SU-DHL-6 (cell line): ENCODE data around the gene METTL17.

Source experiments
- CTCF ChIP-seq: fragments of 200-600 bp; sonication (generic); IDR thresholded peaks from one replicate; pipeline ENCODE4 v1.5.1; 2017; ENCODE audit warnings: antibody characterized with exemption, mild to moderate bottlenecking, low read length, moderate library complexity; ENCODE audit not compliant: insufficient read depth, poor library complexity, severe bottlenecking
- EZH2phosphoT487 ChIP-seq: fragments of 200-600 bp; sonication (generic), shearing (Covaris generic); conservative IDR thresholded peaks from 2 replicates; pipeline ENCODE4 v1.6.1; 2018; ENCODE audit warnings: mild to moderate bottlenecking, antibody characterized with exemption, low read length, moderate library complexity, mixed read lengths

GRCh38 chr14:20998139-20998538, 8.4 kb downstream of the METTL17 start:
- TF ChIP-seq EZH2phosphoT487, result no peak
- TF ChIP-seq CTCF, result no peak
